ENCODE measurements around the gene SLC35D3. TPM values are rescaled to one million over a fixed set of nuclear protein-coding genes. Genes with fewer than 3 reads are reported as not detected.
A peak's percentile ranks its signal among the peaks of the same experiment; 100 is the strongest.

SLC35D3 gene
- total and polyA plus RNA-seq, 2 donors (not counting 1 experiment from before 2014, with no cell fraction given) = not detected

GRCh38 chr6:136918706-136919105 lies 3.4 kb upstream of the SLC35D3 start:
- Histone ChIP-seq H3K27ac (ENCODE audit: insufficient read depth, low read length) (no peak overlapping the region), H3K27me3 (ENCODE audit: control insufficient read depth, insufficient read depth, low read length) (peaks cover 27% of the 10 kb centered on the region), H3K36me3 (ENCODE audit: control insufficient read depth, insufficient read depth, low read length) (no peaks in the 10 kb centered on the region), H3K4me1 (ENCODE audit: control insufficient read depth, extremely low read depth, insufficient read depth, low read length) (peaks cover 5% of the 10 kb centered on the region), H3K79me2 (ENCODE audit: control insufficient read depth, insufficient read depth, low read length) (no peaks in the 10 kb centered on the region), H3K9me3 (ENCODE audit: control insufficient read depth, insufficient read depth, low read depth, low read length) (no peaks in the 10 kb centered on the region), H3K9ac (ENCODE audit: insufficient read depth, low read length) (no peak overlapping the region), H4K20me1 (ENCODE audit: control insufficient read depth, extremely low read depth, insufficient read depth, low read length) (no peaks in the 10 kb centered on the region), H2AFZ (ENCODE audit: low read length) (no peak overlapping the region), H3K4me2 (ENCODE audit: extremely low read depth, insufficient read depth, low read length) (no peak overlapping the region), H3K4me3 (replicated peaks in 1 of 4; ENCODE audit: control extremely low read depth in 1 of 4, insufficient read depth in 1 of 4, low read depth in 3 of 4, low read length in 4 of 4) (no peak overlapping the region)
- no peak for TF ChIP-seq EZH2 (IDR thresholded peaks at IDR 0.05; ENCODE audit: low read length, missing control alignments)
- no peak for TF ChIP-seq CTCF (conservative IDR thresholded peaks at IDR 0.05 in 1 of 2, IDR thresholded peaks at IDR 0.05 in 1 of 2; ENCODE audit: low read depth in 1 of 2, low read length in 2 of 2)
- DNase-seq (ENCODE audit: low read depth in 2 of 2) = no peak

GRCh38 chr6:136920216-136920615 lies 1.9 kb upstream of the SLC35D3 start:
- no peaks in the 10 kb centered on the region for H3K79me2 ChIP-seq (ENCODE audit: control insufficient read depth, insufficient read depth, low read length)
- no peak overlapping the region for H3K4me2 ChIP-seq (ENCODE audit: extremely low read depth, insufficient read depth, low read length)
- H3K4me3 ChIP-seq (replicated peaks in 1 of 4; ENCODE audit: control extremely low read depth in 1 of 4, insufficient read depth in 1 of 4, low read depth in 3 of 4, low read length in 4 of 4) = peak overlapping the region in 1 of 4 experiments; percentile 53
- DNase-seq (ENCODE audit: low read depth in 2 of 2) = no peak
- TF ChIP-seq EZH2 (IDR thresholded peaks at IDR 0.05; ENCODE audit: low read length, missing control alignments) = no peak
- TF ChIP-seq CTCF (conservative IDR thresholded peaks at IDR 0.05 in 1 of 2, IDR thresholded peaks at IDR 0.05 in 1 of 2; ENCODE audit: low read depth in 1 of 2, low read length in 2 of 2) = no peak
- H3K27ac ChIP-seq (ENCODE audit: insufficient read depth, low read length) = no peak overlapping the region
- H4K20me1 ChIP-seq (ENCODE audit: control insufficient read depth, extremely low read depth, insufficient read depth, low read length) = no peaks in the 10 kb centered on the region
- no peaks in the 10 kb centered on the region for H3K9me3 ChIP-seq (ENCODE audit: control insufficient read depth, insufficient read depth, low read depth, low read length)
- peaks cover 5% of the 10 kb centered on the region for H3K4me1 ChIP-seq (ENCODE audit: control insufficient read depth, extremely low read depth, insufficient read depth, low read length)
- peaks cover 33% of the 10 kb centered on the region for H3K27me3 ChIP-seq (ENCODE audit: control insufficient read depth, insufficient read depth, low read length)
- no peak overlapping the region for H2AFZ ChIP-seq (ENCODE audit: low read length)
- no peaks in the 10 kb centered on the region for H3K36me3 ChIP-seq (ENCODE audit: control insufficient read depth, insufficient read depth, low read length)
- H3K9ac ChIP-seq (ENCODE audit: insufficient read depth, low read length) = no peak overlapping the region

GRCh38 chr6:136920671-136921380 lies 1.3 kb upstream of the SLC35D3 start:
- TF ChIP-seq EZH2 (IDR thresholded peaks at IDR 0.05; ENCODE audit: low read length, missing control alignments) = peak; percentile 57
- no peak for TF ChIP-seq CTCF (conservative IDR thresholded peaks at IDR 0.05 in 1 of 2, IDR thresholded peaks at IDR 0.05 in 1 of 2; ENCODE audit: low read depth in 1 of 2, low read length in 2 of 2)
- Histone ChIP-seq H3K4me1 (ENCODE audit: control insufficient read depth, extremely low read depth, insufficient read depth, low read length) (peaks cover 5% of the 10 kb centered on the region), H2AFZ (ENCODE audit: low read length) (peak overlapping the region; percentile 33), H3K27ac (ENCODE audit: insufficient read depth, low read length) (no peak overlapping the region), H3K4me2 (ENCODE audit: extremely low read depth, insufficient read depth, low read length) (peak overlapping the region; percentile 94), H3K27me3 (ENCODE audit: control insufficient read depth, insufficient read depth, low read length) (peaks cover 33% of the 10 kb centered on the region), H4K20me1 (ENCODE audit: control insufficient read depth, extremely low read depth, insufficient read depth, low read length) (no peaks in the 10 kb centered on the region), H3K36me3 (ENCODE audit: control insufficient read depth, insufficient read depth, low read length) (no peaks in the 10 kb centered on the region), H3K79me2 (ENCODE audit: control insufficient read depth, insufficient read depth, low read length) (no peaks in the 10 kb centered on the region), H3K9ac (ENCODE audit: insufficient read depth, low read length) (no peak overlapping the region), H3K4me3 (replicated peaks in 1 of 4; ENCODE audit: control extremely low read depth in 1 of 4, insufficient read depth in 1 of 4, low read depth in 3 of 4, low read length in 4 of 4) (peak overlapping the region; percentile 43 to 57 (median 51)), H3K9me3 (ENCODE audit: control insufficient read depth, insufficient read depth, low read depth, low read length) (no peaks in the 10 kb centered on the region)
- DNase-seq (ENCODE audit: low read depth in 2 of 2) = peak; percentile 10 to 15

All from fibroblast of lung (primary cell).